MM.1S (cell line): ENCODE data around the gene R3HDM2.

Experiments
- CTCF ChIP-seq: fragments of 300-600 bp; sonication (generic); IDR thresholded peaks from 2 replicates; pipeline ENCODE4 v1.5.1; 2016; ENCODE audit warnings: antibody characterized with exemption, low read length, mixed read lengths
- EZH2phosphoT487 ChIP-seq: fragments of 300-600 bp; sonication (generic); IDR thresholded peaks from 2 replicates; pipeline ENCODE4 v1.6.1; 2018; ENCODE audit warnings: antibody characterized with exemption, low read length

- TF ChIP-seq CTCF, result no peak
- TF ChIP-seq EZH2phosphoT487, result no peak
Measured at GRCh38 chr12:57390174-57390573, 40.7 kb downstream of the R3HDM2 start.
